ENCODE results near the gene PYGO2.

- TF ChIP-seq CTCF (conservative IDR thresholded peaks at IDR 0.05; ENCODE audit: low read length) (no peak), EZH2phosphoT487 (IDR thresholded peaks at IDR 0.05; ENCODE audit: borderline replicate concordance, low read depth, low read length) (no peak)
Measured at GRCh38 chr1:154908937-154909336, 52.6 kb downstream of the PYGO2 start.
